HS-27A (cell line): ENCODE results near the gene METTL13.

ENCODE experiments used
- DNase-seq: peaks from one replicate; pipeline ENCODE4 v3.0.0-alpha.2; 2012; ENCODE audit warnings: low read depth, missing footprints

The METTL13 gene

DNA sequence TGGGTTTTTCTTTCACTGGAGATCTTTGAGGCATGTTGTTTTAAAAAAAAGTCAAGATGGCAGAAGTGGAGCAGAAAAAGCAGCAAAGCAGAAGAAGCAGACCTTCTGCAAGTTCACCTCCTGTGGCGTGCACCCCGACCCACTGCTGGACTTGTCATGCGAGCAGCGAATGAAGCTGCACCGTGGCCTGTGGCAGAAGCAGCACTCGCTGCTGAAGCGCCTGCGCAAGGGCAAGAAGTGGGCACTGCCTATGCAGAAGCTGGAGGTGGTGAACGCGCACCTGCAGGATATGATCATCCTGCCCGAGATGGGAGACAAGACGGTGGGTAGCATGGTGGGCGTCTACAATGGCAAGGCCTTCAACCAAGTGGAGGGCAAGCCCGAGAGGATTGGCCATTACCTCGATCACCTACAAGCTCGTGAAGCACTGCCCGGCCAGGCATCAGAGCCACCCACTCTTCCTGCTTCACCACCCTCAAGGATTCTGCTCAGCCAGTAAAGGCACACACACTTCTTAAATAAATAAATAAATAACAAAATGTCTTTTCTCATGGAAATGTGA lies 22.1 kb downstream of the METTL13 start:
- no peak for DNase-seq

- no peak for DNase-seq
Observed at GRCh38 chr1:171805395-171806115, 24.1 kb downstream of the METTL13 start.

DNA sequence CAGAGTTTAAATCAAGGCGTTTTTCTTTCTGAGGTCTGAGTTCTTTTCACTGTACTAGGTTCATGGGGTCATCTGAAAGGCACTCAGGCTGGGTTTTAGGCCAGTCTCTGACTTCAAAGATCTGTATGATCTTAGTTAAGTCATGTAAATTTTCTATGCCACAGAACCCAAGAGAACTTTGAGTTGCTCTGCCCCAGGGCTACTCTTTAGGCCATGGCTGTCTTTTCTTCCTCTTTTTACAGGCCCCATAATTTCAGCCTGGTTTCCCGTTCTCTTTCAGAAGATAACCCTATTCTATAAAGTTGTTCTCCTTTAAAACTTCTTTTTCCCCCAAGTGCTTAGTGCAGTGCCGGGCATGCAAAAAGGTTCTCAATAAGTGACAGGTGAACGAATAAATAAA lies 26.1 kb downstream of the METTL13 start:
- DNase-seq = no peak

- no peak for DNase-seq
Observed at GRCh38 chr1:171809834-171810233, 28.4 kb downstream of the METTL13 start.

DNA sequence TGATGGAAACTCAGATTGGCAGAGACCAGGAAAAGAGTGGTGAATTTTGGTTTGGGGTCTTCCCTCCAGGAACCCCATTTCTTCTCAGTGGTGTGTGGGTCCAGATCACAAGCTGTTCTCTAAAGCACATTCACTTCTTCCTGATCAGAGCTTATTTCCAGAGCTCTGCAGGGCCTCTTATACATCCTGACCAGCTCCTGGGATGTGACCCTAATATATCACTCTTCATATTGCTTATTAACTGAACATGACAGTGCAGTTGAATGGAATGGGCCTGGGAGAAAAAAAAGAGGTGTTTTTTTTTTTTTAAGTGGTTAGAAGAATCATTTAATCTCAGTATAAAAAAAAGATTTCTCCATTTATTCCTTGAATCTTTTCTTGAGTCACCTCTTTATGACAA lies 30.2 kb downstream of the METTL13 start:
- no peak for DNase-seq

- no peak for DNase-seq
Observed at GRCh38 chr1:171814692-171815091, 33.2 kb downstream of the METTL13 start.

DNA sequence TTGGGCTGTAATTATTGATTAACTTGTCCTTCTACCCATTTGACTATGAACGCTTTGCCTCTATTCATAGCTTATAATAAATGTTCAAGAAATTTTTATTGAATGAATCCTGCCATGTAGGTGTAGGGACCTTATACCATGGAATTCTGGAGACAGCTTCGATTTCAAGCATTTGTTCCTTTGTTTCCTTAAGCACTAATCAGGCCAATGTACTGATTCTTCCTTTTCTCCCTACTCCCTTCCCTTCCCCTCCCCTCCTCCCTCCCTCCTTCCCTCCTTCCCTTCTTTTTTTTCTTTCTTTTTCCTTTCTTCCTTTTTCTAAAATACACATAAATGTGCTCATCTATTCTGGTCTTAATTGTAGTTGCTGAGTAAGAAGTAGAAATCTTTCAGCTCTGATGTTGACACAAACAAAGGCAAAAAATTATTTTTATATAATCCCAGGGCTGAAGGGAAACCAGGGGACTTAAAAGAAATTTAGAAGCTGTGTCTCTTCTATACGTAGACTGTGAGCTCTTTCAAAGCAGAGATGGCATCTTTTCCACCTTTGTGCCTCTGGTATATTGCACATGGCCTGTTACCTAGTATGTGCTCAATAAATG lies 34.9 kb downstream of the METTL13 start:
- no peak for DNase-seq

DNA sequence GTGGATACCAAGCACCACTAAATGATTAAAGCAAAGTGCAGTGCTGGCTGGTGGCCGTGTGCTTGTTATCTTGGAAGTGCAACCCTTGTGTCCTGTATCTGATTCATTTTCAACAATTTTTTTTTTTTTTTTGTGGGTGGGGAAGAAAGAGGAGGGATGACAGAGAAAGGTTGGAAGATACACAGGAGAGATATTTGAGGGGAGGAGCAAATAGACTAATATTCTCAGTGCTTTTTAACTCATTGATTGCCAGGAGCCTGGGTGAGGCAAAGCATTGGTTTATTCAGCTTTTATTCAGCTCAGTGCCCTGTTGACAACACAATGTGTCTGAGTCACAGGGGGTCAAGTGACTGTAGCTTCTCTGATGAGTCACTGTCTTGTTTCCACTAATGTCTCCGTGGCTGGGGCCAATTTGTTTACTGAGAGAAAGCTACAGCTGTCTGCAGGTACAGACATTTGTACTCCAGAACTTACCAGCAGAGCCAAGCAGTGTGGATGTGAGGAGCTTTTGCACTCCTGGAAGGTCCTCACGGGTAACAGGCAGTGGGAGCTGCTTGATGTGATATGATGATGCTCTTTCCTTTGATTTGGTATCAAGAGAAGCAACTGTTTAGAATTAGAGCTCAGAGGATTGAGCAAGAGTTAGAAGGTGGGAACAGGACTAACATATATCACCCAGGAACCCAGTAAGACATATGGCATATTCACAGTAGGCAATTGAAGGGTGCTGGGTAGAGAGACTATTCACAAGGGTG lies 36.2 kb downstream of the METTL13 start:
- peak; percentile 15 for DNase-seq

DNA sequence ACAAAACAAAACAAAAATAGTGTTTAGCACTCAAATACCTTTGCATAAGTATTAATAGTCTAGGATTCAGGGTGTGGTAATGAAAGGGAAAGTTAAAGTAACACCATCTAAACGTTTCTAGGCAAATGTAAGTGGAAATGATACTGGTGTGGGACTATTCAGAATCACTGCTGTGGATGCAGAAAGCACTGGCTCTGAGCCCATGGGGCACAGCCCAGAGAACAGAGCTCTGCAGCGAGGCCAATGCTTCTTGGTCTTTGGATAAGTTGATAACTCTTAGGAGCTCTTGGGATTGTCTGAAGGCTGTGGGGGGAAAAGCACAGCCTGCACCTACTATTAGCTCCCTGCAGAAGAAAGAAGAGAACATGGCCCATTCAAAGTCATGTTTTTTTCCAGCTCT lies 38.5 kb downstream of the METTL13 start:
- no peak for DNase-seq

DNA sequence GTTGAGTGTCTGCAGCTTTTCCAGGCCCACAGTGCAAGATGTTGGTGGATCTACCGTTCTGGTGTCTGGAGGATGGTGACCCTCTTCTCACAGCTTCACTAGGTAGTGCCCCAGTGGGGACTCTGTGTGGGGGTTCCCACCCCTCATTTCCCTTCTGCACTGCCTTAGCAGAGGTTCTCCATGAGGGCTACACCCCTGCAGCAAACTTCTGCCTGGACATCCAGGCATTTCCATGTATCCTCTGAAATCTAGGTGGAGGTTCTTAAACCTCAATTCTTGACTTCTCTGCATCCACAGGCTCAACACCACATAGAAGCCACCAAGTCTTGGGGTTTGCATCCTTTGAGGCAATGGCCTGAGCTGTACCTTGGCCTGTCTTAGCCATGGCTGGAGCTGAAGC lies 45.5 kb downstream of the METTL13 start:
- no peak for DNase-seq

- DNase-seq = no peak
Observed at GRCh38 chr1:171828794-171829193, 47.3 kb downstream of the METTL13 start.

DNA sequence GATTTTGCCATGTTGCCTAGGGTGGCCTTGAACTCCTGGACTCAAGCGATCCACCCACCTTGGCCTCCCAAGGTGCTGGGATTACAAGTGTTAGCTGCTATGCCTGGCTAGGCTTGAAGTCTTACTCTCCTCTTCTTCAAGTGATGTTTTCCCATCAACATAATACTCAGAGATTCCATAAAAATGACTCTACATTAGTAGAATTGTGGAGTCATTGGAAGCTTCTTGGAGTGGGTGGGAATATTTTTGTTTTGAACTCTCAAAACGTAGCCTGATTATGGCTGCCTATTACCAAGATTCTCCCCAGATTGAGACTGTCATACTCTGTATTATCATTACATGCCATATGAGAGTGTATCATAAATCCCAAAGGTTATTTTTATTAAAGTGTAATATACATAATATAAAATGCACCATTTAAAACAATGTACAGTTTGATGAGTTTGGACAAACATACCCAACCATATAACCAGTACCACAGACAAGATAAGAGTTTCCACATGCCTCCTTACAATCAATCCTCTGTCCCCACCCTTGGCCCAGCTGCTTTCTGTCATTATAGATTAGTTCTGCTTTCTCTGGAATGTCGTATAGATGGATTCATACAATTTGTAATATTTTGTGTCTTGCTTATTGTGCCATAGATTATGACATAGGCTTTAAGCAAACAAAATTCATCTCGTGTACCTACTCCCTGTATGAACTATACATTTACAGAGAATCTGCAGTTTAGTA lies 51.8 kb downstream of the METTL13 start:
- no peak for DNase-seq

GRCh38 chr1:171834821-171835220 lies 53.4 kb downstream of the METTL13 start:
- DNase-seq = no peak

DNA sequence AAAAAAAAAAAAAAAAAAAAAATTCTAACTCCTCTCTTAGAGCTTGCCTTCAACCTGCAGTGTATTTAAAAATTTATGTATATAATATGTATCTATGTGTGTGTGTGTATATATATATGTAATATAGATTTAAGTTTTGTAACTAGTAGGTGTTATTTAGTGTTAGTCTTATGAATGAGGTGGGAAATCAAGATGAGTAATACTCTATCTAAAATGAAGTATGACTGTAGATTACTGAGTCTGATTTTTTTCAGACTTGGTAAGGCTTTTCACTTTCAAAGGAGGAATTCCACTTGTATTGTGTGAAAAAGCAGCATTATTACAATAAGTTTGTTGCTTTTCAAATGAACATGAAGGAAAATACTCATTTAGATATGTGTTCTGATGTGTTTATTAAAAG lies 54.4 kb downstream of the METTL13 start:
- DNase-seq = no peak

GRCh38 chr1:171841050-171841910 lies 59.8 kb downstream of the METTL13 start, which contains the start of gene DNM3:
Gene DNM3, plus strand, starts transcription at chr1:171841498. Its CDS starts 159 bp downstream, at chr1:171841657.
- no peak for DNase-seq

DNA sequence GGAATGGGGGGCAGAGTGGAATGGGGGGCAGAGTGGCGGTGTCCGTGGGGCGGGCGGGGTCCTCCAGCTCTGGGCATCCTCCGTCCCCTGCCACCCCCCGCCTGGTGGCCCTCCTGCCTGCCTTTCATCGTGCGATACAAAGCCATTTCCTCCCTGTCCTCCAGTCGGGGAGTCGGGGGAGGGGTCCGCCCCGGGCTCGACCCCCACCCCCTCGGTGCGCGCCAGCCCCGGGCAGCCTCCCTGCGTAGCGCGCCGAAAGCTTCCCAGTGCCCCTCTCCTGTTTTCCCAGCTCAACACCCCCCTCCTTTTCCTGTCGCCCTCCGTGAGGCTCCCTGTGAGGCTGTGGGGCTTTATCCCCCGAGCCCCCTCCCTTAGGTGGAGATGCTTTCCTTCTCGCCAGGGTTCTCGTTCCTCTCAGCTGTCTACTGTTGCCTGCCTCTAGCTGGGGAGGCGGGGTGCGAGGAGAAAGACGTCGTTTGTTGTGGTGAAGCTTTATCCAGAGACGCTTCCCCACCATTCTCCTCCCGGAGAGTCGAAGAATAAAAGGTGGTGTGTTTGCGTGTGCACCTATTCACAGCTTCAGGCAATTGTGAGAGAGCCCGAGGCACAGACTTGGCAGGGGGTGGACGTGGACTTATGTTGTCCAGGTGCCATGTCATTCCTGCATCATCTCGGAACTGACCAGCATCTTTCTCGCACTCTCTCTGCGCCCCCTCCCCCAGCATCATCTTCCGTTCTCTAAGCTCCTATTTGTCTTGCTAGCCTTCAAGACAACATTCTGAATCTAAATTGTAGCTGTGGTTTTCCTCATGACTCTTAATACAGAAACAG lies 60.7 kb downstream of the METTL13 start:
- DNase-seq = no peak

- no peak for DNase-seq
Observed at GRCh38 chr1:171844381-171844780, 62.9 kb downstream of the METTL13 start.

DNA sequence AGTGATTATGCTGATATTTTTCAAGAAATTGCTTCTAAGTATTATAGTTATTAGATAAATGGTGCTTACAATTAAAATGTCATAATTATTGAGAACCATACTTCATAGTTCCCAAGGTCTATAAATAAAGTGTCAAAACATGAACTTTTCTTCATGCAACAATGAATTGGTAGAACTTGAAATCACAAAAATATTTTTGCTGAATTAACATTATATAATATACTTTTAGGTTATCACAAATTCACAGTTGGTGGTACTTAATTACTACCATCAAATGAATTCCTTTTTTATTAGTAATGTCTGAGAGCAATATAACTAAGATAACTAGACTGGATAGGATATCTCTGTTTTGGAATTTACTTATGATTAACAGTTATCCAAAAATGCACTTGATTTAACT lies 64.5 kb downstream of the METTL13 start:
- no peak for DNase-seq
